ENCODE data around the gene MMP24OS.

MMP24OS gene

GRCh38 chr20:35290186-35290886 is 12.4 kb upstream of the MMP24OS start:
- no peak for DNase-seq

- no peak for DNase-seq
Measured at GRCh38 chr20:35288325-35289060, 10.6 kb upstream of the MMP24OS start.

DNA sequence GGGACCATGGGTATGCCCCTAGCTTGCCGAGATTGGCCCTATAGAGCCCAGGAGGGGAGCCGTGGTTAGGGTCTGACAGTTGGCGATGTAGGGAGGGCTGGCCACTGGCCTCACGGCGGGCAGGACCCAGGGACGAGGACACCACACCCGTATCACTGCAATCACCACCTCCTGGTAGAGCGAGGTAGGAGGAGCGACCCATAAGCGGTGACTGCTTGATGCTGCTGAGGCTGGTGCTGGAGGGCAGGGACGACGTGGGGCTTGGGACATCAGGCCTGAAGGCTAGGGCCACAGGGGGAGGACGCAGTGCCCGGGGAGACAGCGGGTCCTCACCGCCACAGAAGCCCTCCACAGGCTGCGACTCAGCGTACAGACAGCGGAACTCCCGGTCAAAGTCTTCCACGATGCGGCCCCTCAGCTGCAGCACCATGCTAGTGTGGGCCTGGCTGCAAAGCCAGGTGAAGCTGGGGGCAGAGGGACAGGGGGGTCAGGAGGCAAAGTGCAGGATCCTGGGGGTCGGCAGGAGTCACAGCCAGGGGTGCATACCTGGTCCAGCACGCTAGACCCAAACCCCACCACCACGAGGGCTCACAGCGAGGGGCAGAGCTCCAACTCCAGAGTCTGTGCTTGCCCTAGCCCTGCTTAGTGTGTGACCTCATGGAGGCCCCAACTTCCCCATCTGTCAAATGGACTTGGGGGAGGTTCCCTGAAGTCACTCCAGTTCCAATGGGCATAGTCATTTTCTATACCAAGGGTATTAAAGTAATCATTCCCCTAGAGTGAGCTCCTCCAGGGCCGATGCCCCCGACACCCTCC is 9.8 kb upstream of the MMP24OS start:
- DNase-seq: no peak

- no peak for DNase-seq
Measured at GRCh38 chr20:35286899-35287508, 9.1 kb upstream of the MMP24OS start.

DNA sequence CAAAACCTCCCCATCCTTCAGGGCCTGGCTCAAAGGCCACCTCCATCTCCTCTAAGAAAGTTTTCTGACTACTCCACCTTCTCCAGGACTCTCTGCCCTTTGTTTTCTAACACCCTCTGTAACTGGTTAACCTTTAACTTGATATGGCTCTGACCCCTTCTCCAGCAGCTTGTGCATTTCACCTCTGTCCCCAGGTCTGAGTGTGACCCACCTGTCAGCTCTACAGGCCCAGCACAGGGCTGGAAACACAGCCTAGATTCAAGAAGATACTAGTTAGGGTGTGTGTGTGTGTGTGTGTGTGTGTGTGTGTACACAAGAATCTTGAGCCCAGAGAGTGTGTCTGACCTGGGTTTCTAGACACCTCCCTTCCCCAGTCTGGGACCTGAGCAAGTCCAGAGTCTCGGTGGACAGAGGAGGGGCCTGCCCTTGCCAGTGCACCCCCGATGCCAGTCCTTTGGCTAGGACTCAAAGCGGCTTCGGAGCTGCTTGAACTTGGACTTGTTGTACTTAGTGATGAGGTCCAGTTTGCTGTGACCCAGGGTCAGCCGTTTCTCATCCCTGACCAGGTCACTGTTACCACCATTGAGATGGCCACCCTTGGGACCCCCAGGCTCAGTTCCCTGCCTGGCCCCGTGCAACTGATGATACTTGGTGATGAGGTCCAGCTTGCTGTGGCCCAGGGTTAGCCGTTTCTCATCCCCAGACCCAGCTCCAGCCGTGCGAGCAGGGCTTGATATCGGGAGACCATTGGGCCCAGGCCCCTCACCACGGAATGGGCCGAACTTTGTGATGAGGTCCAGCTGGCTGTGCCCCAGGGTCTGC is 8.4 kb upstream of the MMP24OS start:
- no peak for DNase-seq

DNA sequence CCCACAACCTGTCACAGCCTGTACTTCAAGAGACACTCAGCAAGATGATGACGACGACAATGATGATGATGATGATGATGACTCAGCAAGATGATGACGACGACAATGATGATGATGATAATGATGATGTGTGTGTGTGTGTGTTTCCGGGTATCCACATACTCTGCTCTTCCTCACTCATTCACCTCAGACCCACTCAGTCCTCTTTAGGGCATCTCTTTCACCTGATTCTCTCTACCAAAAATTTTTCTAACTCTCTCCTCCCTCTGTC is 7.8 kb upstream of the MMP24OS start:
- no peak for DNase-seq

DNA sequence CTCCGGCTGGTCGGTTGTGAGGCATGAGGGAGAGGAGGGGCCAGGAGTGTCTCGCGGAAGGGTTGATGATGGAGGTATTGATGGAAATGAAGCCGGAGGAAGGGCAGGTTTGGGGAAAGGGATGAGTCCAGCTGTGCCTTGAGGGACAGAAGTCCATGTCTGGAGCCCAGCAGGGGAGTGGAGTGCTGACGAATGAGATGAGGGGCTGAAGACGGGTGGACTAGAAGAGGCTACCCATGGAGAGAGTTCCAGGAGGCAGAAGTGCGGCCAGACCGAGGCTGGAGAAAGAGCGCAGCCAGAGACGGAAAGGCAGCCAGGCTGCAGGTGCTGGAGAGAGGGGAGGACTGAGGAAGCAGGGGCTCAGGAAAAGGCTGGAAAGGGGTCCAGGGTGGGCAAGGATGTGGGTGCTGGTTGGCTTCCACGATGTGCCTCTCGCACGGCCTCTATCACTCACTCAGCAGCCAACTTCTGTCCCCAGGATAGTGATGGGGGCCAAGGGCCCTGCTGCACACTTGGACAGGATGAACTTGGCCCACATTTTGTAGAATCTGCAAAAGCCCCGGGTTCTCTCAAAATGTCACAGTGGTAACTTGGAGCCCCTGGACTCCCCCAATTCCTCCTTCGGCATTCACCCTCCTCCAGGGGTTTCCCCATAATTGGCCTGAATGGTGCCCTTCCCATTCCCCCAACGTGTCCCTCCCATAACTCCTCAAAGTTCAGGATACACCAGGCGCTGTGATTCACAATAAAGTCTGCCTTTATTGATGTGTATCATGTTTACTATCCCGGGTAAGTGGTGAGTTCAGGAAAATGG is 7.3 kb upstream of the MMP24OS start:
- no peak for DNase-seq

GRCh38 chr20:35284267-35284991 is 6.5 kb upstream of the MMP24OS start, which contains the start of gene EIF6:
Gene EIF6, minus strand, starts transcription at chr20:35284772. Its CDS starts 285 bp downstream, at chr20:35284487.
- peak; percentile 96 for DNase-seq

GRCh38 chr20:35283441-35284266 is 5.7 kb upstream of the MMP24OS start:
- no peak for DNase-seq

GRCh38 chr20:35281506-35282101 is 3.7 kb upstream of the MMP24OS start:
- DNase-seq: no peak

DNA sequence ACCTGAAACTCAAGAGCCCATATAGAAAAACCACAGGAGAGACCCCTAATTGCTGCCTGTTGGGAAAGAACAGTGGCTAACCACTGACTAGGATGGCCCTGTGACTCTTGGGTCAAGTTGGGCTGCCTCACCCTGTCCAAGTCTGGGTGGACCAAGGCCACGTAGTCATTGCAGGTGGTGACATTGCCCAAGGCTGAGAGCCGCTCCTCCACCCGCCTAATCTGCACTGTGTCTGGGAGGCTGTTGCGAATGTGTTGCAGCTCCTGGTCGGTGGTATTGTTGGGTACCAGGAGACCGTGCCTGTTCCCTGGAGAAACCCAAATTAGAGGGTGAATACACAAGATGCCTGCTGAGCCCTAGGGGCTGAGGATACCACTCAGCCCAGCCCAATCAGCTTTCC is 2.6 kb upstream of the MMP24OS start:
- DNase-seq: no peak

GRCh38 chr20:35279533-35280174 is 1.7 kb upstream of the MMP24OS start:
- no peak for DNase-seq

GRCh38 chr20:35279040-35279439 is 1.1 kb upstream of the MMP24OS start:
- DNase-seq: no peak

DNA sequence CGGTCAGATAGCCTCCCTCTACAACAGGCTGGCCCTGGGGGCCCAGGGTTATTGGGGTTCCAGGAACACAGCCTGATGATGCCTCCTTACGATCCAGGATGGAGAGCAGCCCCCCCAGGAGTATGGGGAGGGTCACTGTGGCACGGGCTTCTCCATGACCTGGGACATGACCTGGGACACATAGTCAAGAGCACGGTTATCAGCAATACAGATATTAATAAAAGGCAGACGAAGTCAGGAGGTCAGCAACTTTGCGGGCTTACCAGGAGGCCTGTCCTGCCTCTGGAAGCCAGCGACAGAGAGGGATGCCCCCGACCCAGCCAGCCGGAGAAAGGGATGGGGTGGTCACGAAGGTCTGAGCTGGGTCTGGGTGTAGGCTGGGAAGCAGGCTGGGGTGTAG is 795 bp downstream of the MMP24OS start:
- DNase-seq: no peak

GRCh38 chr20:35276408-35276807 is 1.5 kb downstream of the MMP24OS start:
- DNase-seq: no peak

- DNase-seq: no peak
Measured at GRCh38 chr20:35275741-35276251, 2.1 kb downstream of the MMP24OS start.

GRCh38 chr20:35274172-35275092 is 3.5 kb downstream of the MMP24OS start:
- DNase-seq: peak; percentile 24
